PC-9 (cell line): Measurements from ENCODE around the gene SVOPL. TPM values are rescaled to one million over a fixed set of nuclear protein-coding genes. Genes with fewer than 3 reads are reported as not detected.

Experiments
- BruUV-seq: library from RNA; stranded (reverse); fragments of 400-500 nt; replicated peaks from 2 replicates; lab custom pipeline; 2021; lab: Mats Ljungman, UMichigan
- CTCF ChIA-PET: fragments of 300-600 bp; sonication (Branson Sonifier 250); formaldehyde crosslinking; loops from one replicate; lab custom pipeline; 2022; ENCODE audit warnings: antibody characterized with exemption; lab: Charles Lee
- POLR2A ChIA-PET: fragments of 300-600 bp; sonication (Branson Sonifier 250); formaldehyde crosslinking; loops from one replicate; lab custom pipeline; 2022; ENCODE audit warnings: antibody characterized with exemption; ENCODE audit not compliant: unreplicated experiment; lab: Charles Lee
- DNase-seq, 2 experiments: peaks; one replicate each; pipeline versions ENCODE4 v3.0.0 to v3.0.0-alpha.2; 2015 to 2022; ENCODE audit warnings: mixed read lengths in 1 of 2
- H2AFZ ChIP-seq: fragments of 200-600 bp; sonication (generic); 2 replicates; pipeline ENCODE4 v1.8.1; 2017; ENCODE audit warnings: antibody characterized with exemption
- H3F3A ChIP-seq: fragments of 200-600 bp; sonication (generic); 2 replicates; pipeline ENCODE4 v1.8.1; 2017; ENCODE audit warnings: antibody characterized with exemption, mild to moderate bottlenecking, low read depth; ENCODE audit not compliant: insufficient read depth
- H3K27ac ChIP-seq: fragments of 200-600 bp; sonication (generic); 2 replicates; pipeline ENCODE4 v1.6.1; 2016; ENCODE audit warnings: mixed run types
- H3K27me3 ChIP-seq: fragments of 200-600 bp; sonication (generic); 2 replicates; pipeline ENCODE4 v1.6.1; 2016; ENCODE audit warnings: low read depth, mixed run types; ENCODE audit not compliant: insufficient read depth
- H3K36me3 ChIP-seq: fragments of 200-600 bp; sonication (generic); 2 replicates; pipeline ENCODE4 v1.6.1; 2016; ENCODE audit warnings: low read depth, mixed run types
- H3K4me1 ChIP-seq: fragments of 200-600 bp; sonication (generic); replicated peaks from 2 replicates; pipeline ENCODE4 v1.6.1; 2016; ENCODE audit warnings: mixed run types; ENCODE audit not compliant: insufficient read depth
- H3K4me2 ChIP-seq: fragments of 200-600 bp; sonication (generic); 2 replicates; pipeline ENCODE4 v1.6.1; 2017; ENCODE audit warnings: mixed run types
- H3K4me3 ChIP-seq: fragments of 200-600 bp; sonication (generic); 2 replicates; pipeline ENCODE4 v1.6.1; 2016; ENCODE audit warnings: mixed run types
- H3K79me2 ChIP-seq: fragments of 200-600 bp; sonication (generic); 2 replicates; pipeline ENCODE4 v1.6.1; 2017; ENCODE audit warnings: low read depth, mixed run types
- H3K9me2 ChIP-seq: fragments of 200-600 bp; sonication (generic); 2 replicates; pipeline ENCODE4 v1.8.1; 2017; ENCODE audit warnings: mild to moderate bottlenecking; ENCODE audit not compliant: insufficient read depth
- H3K9me3 ChIP-seq: fragments of 200-600 bp; sonication (generic); 2 replicates; pipeline ENCODE4 v1.8.1; 2016; ENCODE audit warnings: low read depth; ENCODE audit not compliant: insufficient read depth
- H4K20me1 ChIP-seq: fragments of 200-600 bp; sonication (generic); 2 replicates; pipeline ENCODE4 v1.8.1; 2017; ENCODE audit not compliant: insufficient read depth
- CTCF ChIP-seq: fragments of 200-600 bp; sonication (generic); conservative IDR thresholded peaks from 2 replicates; pipeline ENCODE4 v1.6.1; 2017; ENCODE audit warnings: mixed run types, antibody characterized with exemption, mild to moderate bottlenecking, moderate library complexity
- EZH2 ChIP-seq: fragments of 200-600 bp; sonication (generic); IDR thresholded peaks from 2 replicates; pipeline ENCODE4 v1.8.0; 2017; ENCODE audit warnings: antibody characterized with exemption, low read depth
- intact Hi-C: fragments of 100-400 bp; cut with micrococcal nuclease; formaldehyde crosslinking; loops from one replicate; pipeline ENCODE4 v1.10.0; 2022; ENCODE audit not compliant: unreplicated experiment
- total RNA-seq: library from RNA; stranded (reverse); gene quantifications from 2 replicates; pipeline ENCODE4 v1.2.3, GENCODE V29; 2021

SVOPL gene
- total RNA-seq, 1 experiment from 2014 or later = 0.70 TPM

GRCh38 chr7:138665249-138665648 is 35.9 kb downstream of the SVOPL start:
- H3K79me2 ChIP-seq = no peaks in the 10 kb centered on the region
- BruUV-seq = no TSS peak
- ChIA-PET CTCF (no interaction called here), POLR2A (no interaction called here)
- H3F3A ChIP-seq = peaks cover 18% of the 10 kb centered on the region; the same call in 1 of the 2 replicates
- no peaks in the 10 kb centered on the region for H4K20me1 ChIP-seq
- intact Hi-C loops = loop anchor here (5.0 to 10.0 kb wide), 2 partner anchors 200 to 203 kb away; partner anchors contain the start of gene TRIM24
- H3K4me3 ChIP-seq = peak overlapping the region; percentile 33; the same call in 1 of the 2 replicates
- H3K27ac ChIP-seq = no peak overlapping the region
- H2AFZ ChIP-seq = no peak overlapping the region
- H3K4me2 ChIP-seq = peak overlapping the region; percentile 51
- peaks cover 5% of the 10 kb centered on the region for H3K9me3 ChIP-seq
- DNase-seq = no peak
- no peaks in the 10 kb centered on the region for H3K36me3 ChIP-seq
- H3K27me3 ChIP-seq = no peaks in the 10 kb centered on the region
- peaks cover 40% of the 10 kb centered on the region for H3K4me1 ChIP-seq
- H3K9me2 ChIP-seq = no peaks in the 10 kb centered on the region
- TF ChIP-seq CTCF = no peak
- no peak for TF ChIP-seq EZH2

- peak; percentile 69 to 90 for DNase-seq
- intact Hi-C loops = loop anchor here (5.0 to 10.0 kb wide), 2 partner anchors 73 to 201 kb away; no protein-coding TSS in a partner anchor
- peaks cover 21% of the 10 kb centered on the region; the same call in 1 of the 2 replicates for H3F3A ChIP-seq
- peaks cover 5% of the 10 kb centered on the region for H3K9me3 ChIP-seq
- no peak for TF ChIP-seq EZH2
- no peak for TF ChIP-seq CTCF
- POLR2A ChIA-PET = no interaction called here
- peak overlapping the region; percentile 64 for H3K27ac ChIP-seq
- H3K4me2 ChIP-seq = peak overlapping the region; percentile 78
- no peaks in the 10 kb centered on the region for H3K79me2 ChIP-seq
- CTCF ChIA-PET = interaction anchor here (0.5 to 0.7 kb wide), 3 partner anchors 88 to 655 kb away, joined by 3 to 4 read pairs (median 3); no protein-coding TSS in a partner anchor
- peak overlapping the region; percentile 53 for H3K4me3 ChIP-seq
- H3K9me2 ChIP-seq = no peaks in the 10 kb centered on the region
- peak overlapping the region; percentile 80 for H2AFZ ChIP-seq
- BruUV-seq = no TSS peak
- H3K27me3 ChIP-seq = no peaks in the 10 kb centered on the region
- H3K4me1 ChIP-seq = peaks cover 32% of the 10 kb centered on the region
- H3K36me3 ChIP-seq = no peaks in the 10 kb centered on the region
- H4K20me1 ChIP-seq = no peaks in the 10 kb centered on the region
Observed at GRCh38 chr7:138663725-138664710, 37.1 kb downstream of the SVOPL start.

- intact Hi-C loops = loop anchor here (5.0 to 10.0 kb wide), 2 partner anchors 74 to 202 kb away; no protein-coding TSS in a partner anchor
- Histone ChIP-seq H3K9me3 (peaks cover under 1% of the 10 kb centered on the region), H3K4me3 (no peak overlapping the region), H4K20me1 (no peaks in the 10 kb centered on the region), H3K4me2 (peak overlapping the region; percentile 78), H3K79me2 (no peaks in the 10 kb centered on the region), H3K27ac (peak overlapping the region; percentile 64), H3K36me3 (no peaks in the 10 kb centered on the region), H3K27me3 (no peaks in the 10 kb centered on the region), H2AFZ (no peak overlapping the region), H3F3A (peaks cover 29% of the 10 kb centered on the region; the same call in 1 of the 2 replicates), H3K9me2 (no peaks in the 10 kb centered on the region), H3K4me1 (peaks cover 40% of the 10 kb centered on the region)
- ChIA-PET CTCF (interaction anchor here (0.5 kb wide), 1 partner anchor 314 kb away, joined by 6 read pairs; no protein-coding TSS in a partner anchor), POLR2A (no interaction called here)
- no peak for DNase-seq
- no TSS peak for BruUV-seq
- TF ChIP-seq EZH2 (no peak), CTCF (no peak)
Observed at GRCh38 chr7:138662991-138663320, 38.2 kb downstream of the SVOPL start.
